OCI-LY7 (cell line): ENCODE measurements around the gene LDHB.
"Not testable (repeated sequence)": the region's sequence is repeated elsewhere in the genome, so short reads cannot be mapped to it uniquely, and the experiment has no call there.

Experiments used
- EZH2phosphoT487 ChIP-seq: fragments of 200-600 bp; sonication (generic); IDR thresholded peaks from 2 replicates; pipeline ENCODE4 v1.6.1; 2018; ENCODE audit warnings: low read depth, borderline replicate concordance, mild to moderate bottlenecking, mixed run types, antibody characterized with exemption, low read length, moderate library complexity, mixed read lengths
- TF ChIP-seq, protein P1 (sequence below): fragments of 200-600 bp; sonication (generic); conservative IDR thresholded peaks from 2 replicates; pipeline ENCODE4 v1.5.1; 2014; ENCODE audit warnings: mild to moderate bottlenecking, antibody characterized with exemption, low read length, moderate library complexity, mixed read lengths

DNA sequence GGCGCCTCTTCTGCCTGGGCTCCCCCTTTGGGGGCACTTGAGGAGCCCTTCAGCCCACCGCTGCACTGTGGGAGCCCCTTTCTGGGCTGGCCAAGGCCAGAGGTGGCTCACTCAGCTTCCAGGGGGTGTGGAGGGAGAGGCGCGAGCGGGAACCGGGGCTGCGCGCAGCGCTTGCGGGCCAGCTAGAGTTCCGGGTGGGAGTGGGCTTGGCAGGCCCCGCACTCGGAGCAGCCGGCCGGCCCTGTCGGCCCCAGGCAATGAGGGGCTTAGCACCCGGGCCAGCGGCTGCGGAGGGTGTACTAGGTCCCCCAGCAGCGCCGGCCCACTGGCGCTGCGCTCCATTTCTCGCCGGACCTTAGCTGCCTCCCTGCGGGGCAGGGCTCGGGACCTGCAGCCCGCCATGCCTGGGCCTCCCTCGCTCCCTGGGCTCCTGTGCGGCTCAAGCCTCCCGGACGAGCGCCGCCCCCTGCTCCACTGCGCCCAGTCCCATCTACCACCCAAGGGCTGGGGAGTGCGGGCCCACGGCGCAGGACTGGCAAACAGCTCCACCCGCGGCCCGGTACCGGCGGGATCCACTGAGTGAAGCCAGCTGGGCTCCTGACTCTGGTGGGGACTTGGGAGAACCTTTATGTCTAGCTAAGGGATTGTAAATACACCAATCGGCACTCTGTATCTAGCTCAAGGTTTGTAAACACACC, 3.9 kb upstream of the LDHB start:
- TF ChIP-seq, protein P1, sequence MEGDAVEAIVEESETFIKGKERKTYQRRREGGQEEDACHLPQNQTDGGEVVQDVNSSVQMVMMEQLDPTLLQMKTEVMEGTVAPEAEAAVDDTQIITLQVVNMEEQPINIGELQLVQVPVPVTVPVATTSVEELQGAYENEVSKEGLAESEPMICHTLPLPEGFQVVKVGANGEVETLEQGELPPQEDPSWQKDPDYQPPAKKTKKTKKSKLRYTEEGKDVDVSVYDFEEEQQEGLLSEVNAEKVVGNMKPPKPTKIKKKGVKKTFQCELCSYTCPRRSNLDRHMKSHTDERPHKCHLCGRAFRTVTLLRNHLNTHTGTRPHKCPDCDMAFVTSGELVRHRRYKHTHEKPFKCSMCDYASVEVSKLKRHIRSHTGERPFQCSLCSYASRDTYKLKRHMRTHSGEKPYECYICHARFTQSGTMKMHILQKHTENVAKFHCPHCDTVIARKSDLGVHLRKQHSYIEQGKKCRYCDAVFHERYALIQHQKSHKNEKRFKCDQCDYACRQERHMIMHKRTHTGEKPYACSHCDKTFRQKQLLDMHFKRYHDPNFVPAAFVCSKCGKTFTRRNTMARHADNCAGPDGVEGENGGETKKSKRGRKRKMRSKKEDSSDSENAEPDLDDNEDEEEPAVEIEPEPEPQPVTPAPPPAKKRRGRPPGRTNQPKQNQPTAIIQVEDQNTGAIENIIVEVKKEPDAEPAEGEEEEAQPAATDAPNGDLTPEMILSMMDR: not testable (repeated sequence)
- TF ChIP-seq EZH2phosphoT487: not testable (repeated sequence)
